Measurements from ENCODE around the gene AIFM2.
A peak's percentile ranks its signal among the peaks of the same experiment; 100 is the strongest.
"Not testable (repeated sequence)": the region's sequence is repeated elsewhere in the genome, so short reads cannot be mapped to it uniquely, and the experiment has no call there.

The AIFM2 gene

GRCh38 chr10:70121281-70121949, 11.2 kb downstream of the AIFM2 start:
- no peak for DNase-seq

GRCh38 chr10:70120417-70120816, 12.2 kb downstream of the AIFM2 start:
- DNase-seq: no peak

- DNase-seq: no peak
Observed at GRCh38 chr10:70119623-70120022, 13.0 kb downstream of the AIFM2 start.

GRCh38 chr10:70119197-70119596, 13.4 kb downstream of the AIFM2 start:
- DNase-seq: no peak

GRCh38 chr10:70118196-70118595, 14.4 kb downstream of the AIFM2 start:
- no peak for DNase-seq

GRCh38 chr10:70117646-70118045, 15.0 kb downstream of the AIFM2 start:
- no peak for DNase-seq

GRCh38 chr10:70115948-70116682, 16.5 kb downstream of the AIFM2 start:
- DNase-seq: peak; percentile 58

- no peak for DNase-seq
Observed at GRCh38 chr10:70114902-70115301, 17.7 kb downstream of the AIFM2 start.

GRCh38 chr10:70112071-70112470, 20.6 kb downstream of the AIFM2 start:
- no peak for DNase-seq

- DNase-seq: no peak
Observed at GRCh38 chr10:70111496-70111895, 21.1 kb downstream of the AIFM2 start.

- DNase-seq: no peak
Observed at GRCh38 chr10:70109064-70109729, 23.4 kb downstream of the AIFM2 start.

GRCh38 chr10:70106958-70107791, 25.4 kb downstream of the AIFM2 start:
- DNase-seq: peak; percentile 67

- DNase-seq: no peak
Observed at GRCh38 chr10:70101668-70102067, 31.0 kb downstream of the AIFM2 start.

- DNase-seq: not testable (repeated sequence)
Observed at GRCh38 chr10:70101068-70101562, 31.5 kb downstream of the AIFM2 start.

- no peak for DNase-seq
Observed at GRCh38 chr10:70098271-70098670, 34.4 kb downstream of the AIFM2 start.

- no peak for DNase-seq
Observed at GRCh38 chr10:70097459-70097858, 35.2 kb downstream of the AIFM2 start.

GRCh38 chr10:70096705-70097420, 35.8 kb downstream of the AIFM2 start:
- no peak for DNase-seq

- DNase-seq: no peak
Observed at GRCh38 chr10:70096016-70096704, 36.5 kb downstream of the AIFM2 start.

- DNase-seq: no peak
Observed at GRCh38 chr10:70094250-70094649, 38.4 kb downstream of the AIFM2 start.

- no peak for DNase-seq
Observed at GRCh38 chr10:70093335-70093944, 39.2 kb downstream of the AIFM2 start.

GRCh38 chr10:70092389-70092718, 40.3 kb downstream of the AIFM2 start:
- DNase-seq: no peak

Data from NCI-H146 (cell line).